Activated naive CD8-positive, alpha-beta T cell treated with anti-CD3 and anti-CD28 coated beads, Interleukin-2, amount 50 U/mL, for 24 hours (primary cell): Measurements from ENCODE around the gene STEAP2.

Source experiments
- ATAC-seq: fragments of 150-1000 bp; cut with Tn5 transposase; one replicate; pipeline ENCODE4 v1.10.0; 2021
- DNase-seq: peaks from one replicate; pipeline ENCODE4 v3.0.0; 2021
- H3K27ac Mint-ChIP-seq: one replicate; pipeline ENCODE4 v1.8.0; 2021; ENCODE audit warnings: mild to moderate bottlenecking, mixed read lengths
- H3K27me3 Mint-ChIP-seq: one replicate; pipeline ENCODE4 v1.8.0; 2021; ENCODE audit warnings: mixed read lengths
- H3K36me3 Mint-ChIP-seq: one replicate; pipeline ENCODE4 v1.8.0; 2021; ENCODE audit warnings: low read depth, mixed read lengths
- H3K4me1 Mint-ChIP-seq: one replicate; pipeline ENCODE4 v1.8.0; 2021; ENCODE audit warnings: mixed read lengths
- H3K4me3 Mint-ChIP-seq: one replicate; pipeline ENCODE4 v1.8.0; 2021; ENCODE audit warnings: mild to moderate bottlenecking, moderate library complexity, mixed read lengths
- H3K9me3 Mint-ChIP-seq: one replicate; pipeline ENCODE4 v1.8.0; 2021; ENCODE audit warnings: mixed read lengths

Gene STEAP2

DNA sequence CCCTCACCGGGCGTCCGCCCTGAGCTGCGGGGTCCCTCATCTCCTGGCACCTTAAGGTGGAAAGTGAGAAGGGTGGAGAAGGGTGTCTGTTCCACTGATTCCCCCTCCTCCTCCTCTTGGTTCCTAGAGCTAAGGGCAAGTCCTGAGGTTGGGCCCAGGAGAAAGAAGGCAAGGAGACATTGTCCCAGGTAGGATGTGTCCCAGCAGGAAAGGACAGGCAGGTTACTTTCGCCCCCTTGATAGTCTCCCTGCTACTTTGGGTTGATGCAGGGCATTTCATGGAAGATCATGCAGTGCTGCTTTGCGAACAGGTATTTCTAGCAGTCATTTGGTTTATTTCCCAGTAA lies 582 bp downstream of the STEAP2 start:
- H3K4me1 Mint-ChIP-seq, result peaks cover 7% of the 10 kb centered on the region
- H3K4me3 Mint-ChIP-seq, result no peak overlapping the region
- H3K27me3 Mint-ChIP-seq, result peaks cover 32% of the 10 kb centered on the region
- no peak overlapping the region for H3K27ac Mint-ChIP-seq
- no peak for ATAC-seq
- no peaks in the 10 kb centered on the region for H3K9me3 Mint-ChIP-seq
- no peak for DNase-seq
- H3K36me3 Mint-ChIP-seq, result no peaks in the 10 kb centered on the region

DNA sequence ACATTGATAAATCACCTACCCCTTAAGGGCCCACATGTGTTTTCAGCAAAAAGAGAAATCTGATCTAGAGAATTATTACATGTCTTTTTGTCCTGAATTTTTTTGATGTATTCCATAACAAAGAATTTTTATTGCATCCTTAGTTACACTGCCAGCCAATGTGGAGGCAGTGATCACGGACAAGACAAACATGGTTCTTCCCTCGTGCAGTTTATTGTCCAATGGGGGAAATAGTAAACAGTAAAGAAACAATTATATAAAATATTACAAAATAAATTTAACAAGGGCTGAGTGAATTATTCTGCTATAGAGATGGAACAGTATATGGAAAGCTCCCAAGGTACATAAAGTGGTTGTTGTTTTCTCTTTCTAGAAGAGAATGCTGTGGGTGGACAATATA lies 2.0 kb downstream of the STEAP2 start:
- peaks cover 31% of the 10 kb centered on the region for H3K27me3 Mint-ChIP-seq
- peaks cover 7% of the 10 kb centered on the region for H3K4me1 Mint-ChIP-seq
- H3K4me3 Mint-ChIP-seq, result no peak overlapping the region
- DNase-seq, result no peak
- ATAC-seq, result no peak
- no peaks in the 10 kb centered on the region for H3K36me3 Mint-ChIP-seq
- H3K27ac Mint-ChIP-seq, result no peak overlapping the region
- H3K9me3 Mint-ChIP-seq, result no peaks in the 10 kb centered on the region

DNA sequence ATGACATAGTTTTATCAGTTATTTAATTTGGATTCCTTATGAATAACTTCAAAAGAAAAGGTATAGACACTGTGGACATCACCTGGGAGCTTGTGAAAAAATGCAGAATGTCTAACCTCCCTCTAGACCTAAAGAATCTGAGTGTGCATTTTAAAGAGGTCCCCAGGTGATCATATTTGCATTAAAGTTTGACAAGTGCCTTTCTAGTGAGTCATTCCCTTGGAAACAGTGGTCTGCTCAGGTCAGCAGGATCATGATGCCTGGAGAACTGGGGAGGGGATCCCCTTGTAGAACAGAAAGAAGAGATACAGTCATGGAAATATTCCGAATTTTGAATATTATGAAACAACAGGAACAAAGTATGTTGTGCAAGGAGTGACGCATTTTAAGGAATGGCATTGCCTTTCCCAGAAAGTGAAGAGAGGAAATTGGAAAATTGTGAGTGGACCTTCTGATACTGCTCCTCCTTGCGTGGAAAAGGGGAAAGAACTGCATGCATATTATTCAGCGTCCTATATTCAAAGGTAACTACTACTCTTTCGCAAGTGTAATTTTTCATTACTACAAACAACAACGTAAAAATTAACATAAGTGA lies 4.6 kb downstream of the STEAP2 start:
- no peak for DNase-seq
- Mint-ChIP-seq H3K4me3 (no peak overlapping the region), H3K9me3 (no peaks in the 10 kb centered on the region), H3K4me1 (peaks cover 2% of the 10 kb centered on the region), H3K27ac (no peak overlapping the region), H3K36me3 (no peaks in the 10 kb centered on the region), H3K27me3 (peaks cover 23% of the 10 kb centered on the region)
- ATAC-seq, result no peak

DNA sequence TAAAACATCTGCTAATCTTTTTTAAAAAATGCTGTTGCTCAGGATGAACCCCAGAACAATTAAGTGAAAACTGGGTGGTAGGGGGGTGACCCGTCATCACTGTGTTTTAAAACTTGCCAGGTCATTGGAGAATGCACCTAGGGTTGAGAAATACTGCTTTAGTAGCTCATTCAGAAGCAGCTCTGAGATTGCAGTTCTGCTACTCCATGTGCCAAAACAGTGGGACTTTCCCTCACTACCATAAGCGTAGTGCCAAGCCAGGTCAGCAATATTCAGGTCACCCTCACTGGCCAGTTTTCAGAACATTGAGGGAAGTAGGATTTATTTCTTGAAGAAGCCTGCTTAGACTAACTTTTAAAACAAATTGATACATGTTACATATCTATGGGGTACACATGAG lies 5.2 kb downstream of the STEAP2 start:
- ATAC-seq, result no peak
- H3K36me3 Mint-ChIP-seq, result no peaks in the 10 kb centered on the region

DNA sequence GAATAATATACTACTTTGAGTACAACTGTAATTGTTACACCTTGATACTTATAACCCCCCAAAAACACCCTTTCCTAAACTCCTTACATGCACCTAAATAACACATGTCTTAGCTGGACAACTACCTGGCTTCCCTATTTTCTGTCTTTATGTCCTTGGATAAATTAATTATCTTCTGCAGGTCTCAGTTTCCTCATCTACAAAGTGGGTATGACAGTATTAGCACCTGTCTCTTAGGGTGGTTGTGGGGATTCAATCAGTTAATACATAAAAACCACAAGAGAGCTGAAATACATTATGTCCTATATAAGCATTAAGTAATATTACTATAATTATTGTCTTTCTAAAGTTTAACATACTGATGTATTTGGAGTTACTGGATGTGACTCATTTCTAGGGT lies 10.8 kb downstream of the STEAP2 start:
- Mint-ChIP-seq H3K27me3 (peaks cover 17% of the 10 kb centered on the region), H3K4me1 (no peaks in the 10 kb centered on the region), H3K9me3 (no peaks in the 10 kb centered on the region), H3K27ac (no peak overlapping the region), H3K4me3 (no peak overlapping the region), H3K36me3 (no peaks in the 10 kb centered on the region)
- no peak for ATAC-seq
- DNase-seq, result no peak

More for the DNA sequence above, 5.2 kb downstream of the STEAP2 start:
- Mint-ChIP-seq H3K27ac (no peak overlapping the region), H3K4me1 (no peaks in the 10 kb centered on the region), H3K27me3 (peaks cover 19% of the 10 kb centered on the region), H3K4me3 (no peak overlapping the region), H3K9me3 (no peaks in the 10 kb centered on the region)
- no peak for DNase-seq

DNA sequence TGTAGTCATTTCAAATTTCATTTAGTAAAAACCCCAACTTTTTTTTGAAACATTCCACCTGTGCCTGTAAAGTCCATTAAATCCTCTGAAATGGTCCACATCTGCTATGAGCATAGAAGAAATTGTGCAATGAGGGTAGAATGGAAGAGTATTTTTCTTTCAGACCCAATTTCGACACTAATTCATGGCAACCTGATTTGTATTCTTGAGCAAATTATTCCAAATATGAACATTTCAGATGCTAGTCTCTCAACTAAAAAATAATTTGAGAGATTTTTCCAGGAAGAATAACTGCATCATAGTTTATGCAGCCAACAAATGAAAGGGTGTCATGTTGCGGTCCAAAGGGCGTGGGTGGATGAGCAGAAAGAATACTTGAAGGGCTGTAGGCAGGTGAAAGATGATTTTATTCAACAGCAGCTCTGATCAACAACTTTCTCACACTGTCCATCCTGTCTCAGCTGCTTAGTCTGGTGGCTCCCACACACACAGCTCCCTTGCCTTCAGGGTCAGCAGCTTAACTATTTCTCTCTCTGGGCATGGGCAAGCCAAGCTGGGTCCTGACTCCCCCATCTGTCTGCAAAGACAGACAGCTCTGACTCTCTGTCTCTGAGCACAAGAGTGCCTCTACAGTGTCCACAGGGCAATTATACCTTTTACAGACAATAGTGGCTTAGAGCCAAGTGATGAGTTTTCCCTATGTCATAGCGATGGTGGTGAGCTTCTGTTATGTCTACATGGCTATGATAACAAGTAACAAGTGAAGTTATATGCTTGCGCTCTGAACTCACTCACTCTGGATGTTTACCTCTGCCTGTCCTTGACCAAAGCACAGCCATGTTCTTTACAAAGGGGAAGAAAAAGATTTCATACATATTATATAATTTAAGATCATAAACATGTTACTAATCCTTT lies 11.5 kb downstream of the STEAP2 start:
- H3K27ac Mint-ChIP-seq, result no peak overlapping the region
- ATAC-seq (no peak), DNase-seq (no peak)
- H3K36me3 Mint-ChIP-seq, result no peaks in the 10 kb centered on the region
- H3K9me3 Mint-ChIP-seq, result no peaks in the 10 kb centered on the region
- H3K27me3 Mint-ChIP-seq, result peaks cover 16% of the 10 kb centered on the region
- H3K4me3 Mint-ChIP-seq, result no peak overlapping the region
- H3K4me1 Mint-ChIP-seq, result no peaks in the 10 kb centered on the region

DNA sequence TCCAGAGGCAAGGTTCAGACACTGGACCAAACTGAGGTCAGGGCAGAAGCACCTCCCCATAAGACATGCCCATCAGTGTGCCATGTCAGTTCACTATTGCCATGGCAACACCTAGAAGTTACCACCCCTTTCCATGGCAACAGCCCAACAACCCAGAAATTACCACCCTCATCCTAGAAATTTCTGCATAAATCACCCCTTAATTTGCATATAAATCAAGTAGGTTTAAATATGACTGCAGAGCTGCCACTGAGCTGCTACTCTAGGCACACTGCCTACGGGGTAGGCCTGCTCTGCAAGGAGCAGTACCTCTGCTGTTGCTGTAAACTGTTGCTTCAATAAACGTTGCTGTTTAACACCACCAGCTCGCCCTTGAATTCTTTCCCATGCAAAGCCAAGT lies 12.7 kb downstream of the STEAP2 start:
- H3K27me3 Mint-ChIP-seq, result peaks cover 23% of the 10 kb centered on the region
- no peaks in the 10 kb centered on the region for H3K4me1 Mint-ChIP-seq
- DNase-seq, result no peak
- no peak for ATAC-seq
- H3K9me3 Mint-ChIP-seq, result no peaks in the 10 kb centered on the region
- no peaks in the 10 kb centered on the region for H3K36me3 Mint-ChIP-seq
- no peak overlapping the region for H3K4me3 Mint-ChIP-seq
- H3K27ac Mint-ChIP-seq, result no peak overlapping the region

DNA sequence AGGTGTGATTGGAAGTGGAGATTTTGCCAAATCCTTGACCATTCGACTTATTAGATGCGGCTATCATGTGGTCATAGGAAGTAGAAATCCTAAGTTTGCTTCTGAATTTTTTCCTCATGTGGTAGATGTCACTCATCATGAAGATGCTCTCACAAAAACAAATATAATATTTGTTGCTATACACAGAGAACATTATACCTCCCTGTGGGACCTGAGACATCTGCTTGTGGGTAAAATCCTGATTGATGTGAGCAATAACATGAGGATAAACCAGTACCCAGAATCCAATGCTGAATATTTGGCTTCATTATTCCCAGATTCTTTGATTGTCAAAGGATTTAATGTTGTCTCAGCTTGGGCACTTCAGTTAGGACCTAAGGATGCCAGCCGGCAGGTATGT lies 13.6 kb downstream of the STEAP2 start:
- Mint-ChIP-seq H3K36me3 (no peaks in the 10 kb centered on the region), H3K27me3 (peaks cover 24% of the 10 kb centered on the region), H3K27ac (no peak overlapping the region), H3K4me1 (no peaks in the 10 kb centered on the region), H3K9me3 (no peaks in the 10 kb centered on the region), H3K4me3 (no peak overlapping the region)
- ATAC-seq (no peak), DNase-seq (no peak)

DNA sequence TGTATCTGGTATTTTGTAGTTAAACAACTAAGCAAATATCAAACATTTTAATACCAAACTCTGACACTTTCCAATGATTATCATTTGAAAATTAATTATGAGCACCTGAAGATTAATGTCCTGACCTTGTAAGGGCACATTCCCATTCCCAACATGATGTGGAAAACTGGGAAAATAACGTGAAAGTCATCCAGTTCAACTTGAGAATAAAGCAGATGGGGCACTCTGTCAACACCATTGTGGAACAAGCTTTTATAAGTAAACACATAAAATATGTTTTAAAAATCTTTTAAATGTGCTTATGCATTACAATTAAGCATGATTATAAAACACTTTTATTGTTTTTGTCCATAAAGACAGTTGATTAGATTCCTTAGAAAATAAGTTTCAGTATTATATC lies 14.1 kb downstream of the STEAP2 start:
- Mint-ChIP-seq H3K4me1 (no peaks in the 10 kb centered on the region), H3K36me3 (no peaks in the 10 kb centered on the region), H3K27ac (no peak overlapping the region), H3K4me3 (no peak overlapping the region), H3K9me3 (no peaks in the 10 kb centered on the region), H3K27me3 (peaks cover 20% of the 10 kb centered on the region)
- DNase-seq, result no peak
- no peak for ATAC-seq

DNA sequence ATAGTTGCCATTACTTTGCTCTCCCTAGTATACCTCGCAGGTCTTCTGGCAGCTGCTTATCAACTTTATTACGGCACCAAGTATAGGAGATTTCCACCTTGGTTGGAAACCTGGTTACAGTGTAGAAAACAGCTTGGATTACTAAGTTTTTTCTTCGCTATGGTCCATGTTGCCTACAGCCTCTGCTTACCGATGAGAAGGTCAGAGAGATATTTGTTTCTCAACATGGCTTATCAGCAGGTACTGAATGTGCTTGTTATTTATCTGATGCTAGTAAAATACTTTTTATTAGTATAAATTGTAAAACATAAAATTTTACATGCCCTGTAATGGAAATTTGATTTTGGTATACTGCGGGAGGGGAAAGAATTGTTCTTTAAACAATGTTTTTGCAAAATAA lies 15.7 kb downstream of the STEAP2 start:
- ATAC-seq (no peak), DNase-seq (no peak)
- H3K9me3 Mint-ChIP-seq, result no peaks in the 10 kb centered on the region
- no peak overlapping the region for H3K4me3 Mint-ChIP-seq
- no peak overlapping the region for H3K27ac Mint-ChIP-seq
- peaks cover 17% of the 10 kb centered on the region for H3K27me3 Mint-ChIP-seq
- H3K36me3 Mint-ChIP-seq, result no peaks in the 10 kb centered on the region
- no peaks in the 10 kb centered on the region for H3K4me1 Mint-ChIP-seq

DNA sequence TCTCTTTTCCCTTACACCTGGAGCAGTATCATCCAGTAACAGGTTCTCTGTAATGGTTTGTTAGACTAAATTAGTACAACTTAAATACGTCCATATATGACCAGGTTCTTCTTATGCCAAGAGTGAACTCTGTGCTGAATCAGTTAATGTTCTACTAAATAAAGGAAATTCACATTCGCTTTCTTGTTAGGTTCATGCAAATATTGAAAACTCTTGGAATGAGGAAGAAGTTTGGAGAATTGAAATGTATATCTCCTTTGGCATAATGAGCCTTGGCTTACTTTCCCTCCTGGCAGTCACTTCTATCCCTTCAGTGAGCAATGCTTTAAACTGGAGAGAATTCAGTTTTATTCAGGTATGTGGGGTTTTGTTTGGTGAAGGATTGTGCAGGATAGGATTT lies 18.1 kb downstream of the STEAP2 start:
- no peak for ATAC-seq
- Mint-ChIP-seq H3K9me3 (no peaks in the 10 kb centered on the region), H3K4me1 (no peaks in the 10 kb centered on the region), H3K27me3 (peaks cover 12% of the 10 kb centered on the region), H3K27ac (no peak overlapping the region), H3K4me3 (no peak overlapping the region), H3K36me3 (no peaks in the 10 kb centered on the region)
- no peak for DNase-seq

DNA sequence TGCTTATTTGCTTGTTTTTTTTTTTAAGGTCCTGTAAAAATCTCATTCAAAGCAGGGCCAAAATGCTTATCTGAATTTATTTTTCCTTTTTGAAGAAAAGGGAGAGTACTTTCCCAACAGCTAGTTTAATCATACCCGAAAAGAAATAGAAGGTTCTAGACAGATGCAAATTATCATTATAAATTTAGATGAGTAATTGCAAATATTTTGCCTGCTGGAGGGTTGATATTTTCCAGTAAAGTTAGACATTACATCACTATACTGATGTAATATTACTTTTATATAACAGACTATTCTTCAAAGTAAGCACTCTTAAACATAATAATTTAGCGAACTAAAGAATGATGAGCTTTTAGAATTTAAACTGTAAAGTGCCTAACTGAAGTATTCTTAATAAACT lies 19.3 kb downstream of the STEAP2 start:
- H3K27me3 Mint-ChIP-seq, result peaks cover 8% of the 10 kb centered on the region
- no peak overlapping the region for H3K27ac Mint-ChIP-seq
- ATAC-seq, result no peak
- H3K4me3 Mint-ChIP-seq, result no peak overlapping the region
- no peaks in the 10 kb centered on the region for H3K36me3 Mint-ChIP-seq
- no peaks in the 10 kb centered on the region for H3K4me1 Mint-ChIP-seq
- no peak for DNase-seq
- no peaks in the 10 kb centered on the region for H3K9me3 Mint-ChIP-seq

DNA sequence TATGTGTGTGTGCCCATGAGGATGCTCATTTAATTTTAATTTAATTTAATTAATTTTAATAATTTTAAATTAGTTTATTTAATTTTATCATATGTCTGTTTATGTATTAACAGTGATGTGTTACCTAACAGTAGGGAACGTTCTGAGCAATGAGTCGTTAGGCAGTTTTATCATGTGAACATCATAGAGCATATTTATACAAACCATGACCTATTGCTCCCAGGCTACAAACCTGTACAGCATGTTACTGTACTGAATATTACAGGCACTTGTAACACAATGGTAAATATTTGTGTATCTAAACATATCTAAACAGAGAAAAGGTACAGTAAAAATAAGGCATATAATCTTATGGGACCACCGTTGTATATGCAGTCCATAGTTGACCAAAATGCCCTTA lies 19.8 kb downstream of the STEAP2 start:
- ATAC-seq (no peak), DNase-seq (no peak)
- Mint-ChIP-seq H3K36me3 (no peaks in the 10 kb centered on the region), H3K27me3 (peaks cover 8% of the 10 kb centered on the region), H3K9me3 (no peaks in the 10 kb centered on the region), H3K4me1 (no peaks in the 10 kb centered on the region), H3K27ac (no peak overlapping the region), H3K4me3 (no peak overlapping the region)

DNA sequence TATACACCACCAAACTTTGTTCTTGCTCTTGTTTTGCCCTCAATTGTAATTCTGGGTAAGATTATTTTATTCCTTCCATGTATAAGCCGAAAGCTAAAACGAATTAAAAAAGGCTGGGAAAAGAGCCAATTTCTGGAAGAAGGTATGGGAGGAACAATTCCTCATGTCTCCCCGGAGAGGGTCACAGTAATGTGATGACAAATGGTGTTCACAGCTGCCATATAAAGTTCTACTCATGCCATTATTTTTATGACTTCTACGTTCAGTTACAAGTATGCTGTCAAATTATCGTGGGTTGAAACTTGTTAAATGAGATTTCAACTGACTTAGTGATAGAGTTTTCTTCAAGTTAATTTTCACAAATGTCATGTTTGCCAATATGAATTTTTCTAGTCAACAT lies 20.9 kb downstream of the STEAP2 start:
- Mint-ChIP-seq H3K9me3 (no peaks in the 10 kb centered on the region), H3K4me3 (no peak overlapping the region), H3K36me3 (no peaks in the 10 kb centered on the region), H3K27me3 (peaks cover 8% of the 10 kb centered on the region), H3K4me1 (no peaks in the 10 kb centered on the region), H3K27ac (no peak overlapping the region)
- DNase-seq, result no peak
- ATAC-seq, result no peak

DNA sequence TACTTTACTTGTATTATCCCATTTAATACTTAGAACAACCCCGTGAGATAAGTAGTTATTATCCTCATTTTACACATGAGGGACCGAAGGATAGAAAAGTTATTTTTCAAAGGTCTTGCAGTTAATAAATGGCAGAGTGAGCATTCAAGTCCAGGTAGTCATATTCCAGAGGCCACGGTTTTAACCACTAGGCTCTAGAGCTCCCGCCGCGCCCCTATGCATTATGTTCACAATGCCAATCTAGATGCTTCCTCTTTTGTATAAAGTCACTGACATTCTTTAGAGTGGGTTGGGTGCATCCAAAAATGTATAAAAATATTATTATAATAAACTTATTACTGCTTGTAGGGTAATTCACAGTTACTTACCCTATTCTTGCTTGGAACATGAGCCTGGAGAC lies 22.0 kb downstream of the STEAP2 start:
- H3K4me1 Mint-ChIP-seq, result no peaks in the 10 kb centered on the region
- no peaks in the 10 kb centered on the region for H3K36me3 Mint-ChIP-seq
- H3K4me3 Mint-ChIP-seq, result no peak overlapping the region
- ATAC-seq (no peak), DNase-seq (no peak)
- H3K27ac Mint-ChIP-seq, result no peak overlapping the region
- H3K27me3 Mint-ChIP-seq, result peaks cover 5% of the 10 kb centered on the region
- H3K9me3 Mint-ChIP-seq, result no peaks in the 10 kb centered on the region
